SK-N-MC (cell line): Measurements from ENCODE around the gene RAB29.

Experiments
- EZH2 ChIP-seq: fragments of 200-600 bp; sonication (generic); IDR thresholded peaks from one replicate; pipeline ENCODE4 v1.6.1; 2017; ENCODE audit warnings: antibody characterized with exemption
- FOXP2 ChIP-seq: optimal IDR thresholded peaks from 2 replicates; pipeline ENCODE3; 2011; ENCODE audit warnings: mild to moderate bottlenecking, moderate library complexity; ENCODE audit not compliant: insufficient read depth; ENCODE audit errors: extremely low read length, control extremely low read depth
- POLR2AphosphoS5 ChIP-seq: IDR thresholded peaks from 2 replicates; pipeline ENCODE4 v1.6.1; 2012; ENCODE audit warnings: mild to moderate bottlenecking, low read depth, low read length, borderline replicate concordance

GRCh38 chr1:205792961-205793673 is 17.8 kb upstream of the RAB29 start:
- no peak for TF ChIP-seq POLR2AphosphoS5
- no peak for TF ChIP-seq EZH2
- TF ChIP-seq FOXP2, result no peak
